ENCODE results near the gene PEX14.

GRCh38 chr1:10530281-10530740, 55.6 kb downstream of the PEX14 start:
- TF ChIP-seq CREB5 (CRISPR knock-in tag; IDR thresholded peaks at IDR 0.05; ENCODE audit: low read depth) (no peak), ZFP3 (CRISPR knock-in tag; IDR thresholded peaks at IDR 0.05) (no peak)

Data from SK-N-SH treated with all-trans-retinoic acid at 6 μM for 48 hours (cell line).